A549 (cell line): ENCODE results near the gene TESPA1. TPM values are rescaled to one million over a fixed set of nuclear protein-coding genes. Genes with fewer than 3 reads are reported as not detected.

Source experiments
- ATAC-seq, 2 experiments: fragments of 200-7000 bp in 1 of 2; fragments of >200 bp in 1 of 2; cut with Nextera tagmentation in 1 of 2; cut with Tn5 transposase in 1 of 2; 3 replicates each; pipeline versions ENCODE4 v1.8.0 to v1.9.1; 2018 to 2020; ENCODE audit warnings: mild to moderate bottlenecking in 1 of 2, moderate library complexity in 1 of 2
- CTCF ChIA-PET: fragments of 300-600 bp; sonication (Branson Sonifier 250); formaldehyde crosslinking; extraction: SDS; loops from one replicate; lab custom pipeline; 2021; ENCODE audit warnings: antibody characterized with exemption, inconsistent platforms; lab: Yijun Ruan, JAX
- POLR2A ChIA-PET: fragments of 350-600 bp; formaldehyde crosslinking; extraction: SDS; loops from one replicate; lab custom pipeline; 2021; ENCODE audit warnings: antibody characterized with exemption, inconsistent platforms; lab: Yijun Ruan, JAX
- DNase-seq, 2 experiments: peaks; one replicate each; pipeline versions ENCODE4 v3.0.0 to v3.0.0-alpha.2; 2011 to 2016; ENCODE audit warnings: low read depth in 1 of 2, low spot score in 1 of 2
- FAIRE-seq: peaks from 2 replicates; lab custom pipeline; 2011; peaks lifted over from hg19 to GRCh38; lab: Jason Lieb, UNC
- H3K27ac ChIP-seq, 2 experiments: fragments of >200 bp; sonication (Bioruptor Twin); formaldehyde crosslinking; 3 replicates each; pipeline ENCODE4 v1.5.1; 2016 to 2017
- H3K4me1 ChIP-seq: fragments of >200 bp; sonication (Bioruptor Twin); formaldehyde crosslinking; 3 replicates; pipeline ENCODE4 v1.6.1; 2016
- H3K4me2 ChIP-seq: fragments of >200 bp; sonication (Bioruptor Twin); formaldehyde crosslinking; 3 replicates; pipeline ENCODE4 v1.6.1; 2016
- H3K4me3 ChIP-seq: fragments of >200 bp; sonication (Bioruptor Twin); formaldehyde crosslinking; 3 replicates; pipeline ENCODE4 v1.5.1; 2016
- H3K9me3 ChIP-seq: fragments of >200 bp; sonication (Bioruptor Twin); formaldehyde crosslinking; 3 replicates; pipeline ENCODE4 v1.6.1; 2016
- BCL3 ChIP-seq: fragments of >200 bp; sonication (Bioruptor Twin); formaldehyde crosslinking; IDR thresholded peaks from 3 replicates; pipeline ENCODE4 v1.6.1; 2016
- CHD2 ChIP-seq: fragments of 150-350 bp; IDR thresholded peaks from 2 replicates; pipeline ENCODE4 v1.6.1; 2014; ENCODE audit warnings: low read length; ENCODE audit not compliant: partially characterized antibody
- CTCF ChIP-seq: fragments of >200 bp; sonication (Bioruptor Twin); formaldehyde crosslinking; IDR thresholded peaks from 3 replicates; pipeline ENCODE4 v1.5.1; 2016
- ELK1 ChIP-seq: fragments of 150-350 bp; IDR thresholded peaks from 2 replicates; pipeline ENCODE4 v1.6.1; 2014; ENCODE audit warnings: low read depth, mild to moderate bottlenecking, low read length
- ESRRA ChIP-seq: fragments of 150-350 bp; IDR thresholded peaks from 2 replicates; pipeline ENCODE4 v1.6.1; 2014; ENCODE audit warnings: mild to moderate bottlenecking, low read length, borderline replicate concordance
- FOSL2 ChIP-seq, 2 experiments: fragments of 450-650 bp in 1 of 2; fragments of >200 bp in 1 of 2; sonication (Bioruptor Twin) in 1 of 2; formaldehyde crosslinking; IDR thresholded peaks; 2 replicates each; pipeline versions ENCODE4 v1.5.0 to v1.6.1; 2016 to 2020; ENCODE audit warnings: mild to moderate bottlenecking in 1 of 2, moderate library complexity in 1 of 2
- FOXS1 ChIP-seq: fragments of 250-450 bp; sonication (Bioruptor Pico); IDR thresholded peaks from 2 replicates; pipeline ENCODE4 v1.5.0; 2020; ENCODE audit warnings: mild to moderate bottlenecking, moderate library complexity
- HDAC2 ChIP-seq: fragments of 200-600 bp; sonication (generic); IDR thresholded peaks from 2 replicates; pipeline ENCODE4 v1.6.1; 2016
- HEYL ChIP-seq: fragments of 250-450 bp; sonication (Bioruptor Pico); IDR thresholded peaks from 2 replicates; pipeline ENCODE4 v1.8.0; 2021; ENCODE audit warnings: mild to moderate bottlenecking, moderate library complexity
- HMGXB4 ChIP-seq: fragments of 250-450 bp; sonication (Bioruptor Pico); IDR thresholded peaks from 2 replicates; pipeline ENCODE4 v1.5.0; 2021; ENCODE audit warnings: mild to moderate bottlenecking, moderate library complexity, borderline replicate concordance
- KDM5A ChIP-seq: fragments of 200-600 bp; sonication (generic); IDR thresholded peaks from 2 replicates; pipeline ENCODE4 v1.6.1; 2016; ENCODE audit warnings: antibody characterized with exemption, mild to moderate bottlenecking
- MAFK ChIP-seq: fragments of 450-650 bp; IDR thresholded peaks from 2 replicates; pipeline ENCODE4 v1.6.1; 2014; ENCODE audit not compliant: partially characterized antibody
- RAD21 ChIP-seq, 2 experiments: fragments of >200 bp in 1 of 2; sonication (Bioruptor Twin) in 1 of 2; formaldehyde crosslinking in 1 of 2; IDR thresholded peaks in 1 of 2; conservative IDR thresholded peaks in 1 of 2; 2 replicates in 1 of 2; 3 replicates in 1 of 2; pipeline ENCODE4 v1.6.1; 2012 to 2018; ENCODE audit warnings: inconsistent platforms in 1 of 2
- RARB ChIP-seq: fragments of 250-450 bp; sonication (Bioruptor Pico); IDR thresholded peaks from 2 replicates; pipeline ENCODE4 v1.8.0; 2021; ENCODE audit warnings: mild to moderate bottlenecking, moderate library complexity
- REST ChIP-seq: fragments of 200-600 bp; sonication (generic); IDR thresholded peaks from 2 replicates; pipeline ENCODE4 v1.6.1; 2016; ENCODE audit warnings: antibody characterized with exemption, mild to moderate bottlenecking, moderate library complexity
- RFX5 ChIP-seq: fragments of 450-650 bp; IDR thresholded peaks from 2 replicates; pipeline ENCODE4 v1.7.1; 2014; ENCODE audit warnings: antibody characterized with exemption, mild to moderate bottlenecking, moderate library complexity
- ZSCAN20 ChIP-seq: fragments of 250-450 bp; sonication (Bioruptor Pico); IDR thresholded peaks from 2 replicates; pipeline ENCODE4 v1.8.0; 2022; ENCODE audit warnings: mild to moderate bottlenecking, moderate library complexity
- WGBS: methylation state at CpG from one replicate; pipeline ENCODE4 v1.1.6; 2017; ENCODE audit errors: missing lambda C conversion rate; 5-methylcytosine and 5-hydroxymethylcytosine counted together
- polyA plus RNA-seq, 4 experiments: library from polyadenylated mRNA; depleted of rRNA in 3 of 4; stranded (reverse); fragments of >200 nt; fragmentation: RNase III in 1 of 4; extraction: RNeasy Plus Mini Kit Qiagen cat#74134 plus additional on column Dnase treatment in 1 of 4; gene quantifications; 2 replicates in 3 of 4; 3 replicates in 1 of 4; pipeline ENCODE4 v1.2.3, GENCODE V29; 2011 to 2017

The TESPA1 gene
- polyA plus RNA-seq, 2 of the 4 experiments (the other 2 are of a cell fraction), result not detected

- POLR2A ChIA-PET, result no interaction called here
These were observed 52.5 kb downstream of the TESPA1 start for GRCh38 chr12:54932038-54932437.

GRCh38 chr12:54929998-54930397 lies 54.6 kb downstream of the TESPA1 start:
- CTCF ChIA-PET, result interaction anchor here (0.7 to 1.0 kb wide), 2 partner anchors 28 to 45 kb away, joined by 3 to 4 read pairs; no protein-coding TSS in a partner anchor
- DNase-seq (no peak), ATAC-seq (no peak), FAIRE-seq (no peak)
- POLR2A ChIA-PET, result no interaction called here
- no peak overlapping the region for H3K27ac ChIP-seq
- H3K4me2 ChIP-seq, result no peak overlapping the region
- H3K9me3 ChIP-seq, result no peaks in the 10 kb centered on the region
- no peak overlapping the region for H3K4me3 ChIP-seq
- peaks cover 3% of the 10 kb centered on the region; the same call in 1 of the 3 replicates for H3K4me1 ChIP-seq
- 64% methylated on average over 3 of the region's 3 CpGs for WGBS
- TF ChIP-seq CHD2 (no peak), REST (no peak), FOXS1 (CRISPR knock-in tag) (no peak), HDAC2 (no peak), FOSL2 (IDR thresholded peaks at IDR 0.05) (no peak), FOSL2 (CRISPR knock-in tag; IDR thresholded peaks at IDR 0.05) (no peak), ELK1 (no peak), RFX5 (no peak), KDM5A (no peak), HEYL (CRISPR knock-in tag) (no peak), HMGXB4 (CRISPR knock-in tag) (no peak), ESRRA (no peak), MAFK (no peak)

More at GRCh38 chr12:54932038-54932437, 52.5 kb downstream of the TESPA1 start:
- Histone ChIP-seq H3K9me3 (no peaks in the 10 kb centered on the region), H3K4me1 (peaks cover 10% of the 10 kb centered on the region), H3K4me2 (no peak overlapping the region), H3K4me3 (no peak overlapping the region), H3K27ac (no peak overlapping the region)
- DNase-seq (no peak), FAIRE-seq (no peak), ATAC-seq (no peak)
- CTCF ChIA-PET, result no interaction called here
- 95% methylated on average over 4 of the region's 4 CpGs for WGBS
- no peak for TF ChIP-seq BCL3
- no peak for TF ChIP-seq CTCF
- TF ChIP-seq ZSCAN20, result no peak
- no peak for TF ChIP-seq RFX5
- TF ChIP-seq RARB, result no peak
- no peak for TF ChIP-seq KDM5A
- no peak for TF ChIP-seq ELK1
- TF ChIP-seq RAD21 (conservative IDR thresholded peaks at IDR 0.05 in 1 of 2, IDR thresholded peaks at IDR 0.05 in 1 of 2), result no peak
